Lower leg skin (tissue), 3 donors: Measurements from ENCODE around the gene IFT43.

Experiments used
- CTCF ChIP-seq, 3 donors: fragments of 450-650 bp; IDR thresholded peaks; one replicate each; pipeline ENCODE4 v1.5.1; 2016; ENCODE audit warnings: antibody characterized with exemption in 3 of 3, mild to moderate bottlenecking in 3 of 3, moderate library complexity in 2 of 3
- POLR2A ChIP-seq, 2 donors: fragments of 450-650 bp; IDR thresholded peaks; one replicate each; pipeline ENCODE4 v1.6.1; 2016 to 2017; ENCODE audit warnings: antibody characterized with exemption in 2 of 2, mild to moderate bottlenecking in 1 of 2, moderate library complexity in 1 of 2

- TF ChIP-seq CTCF (IDR thresholded peaks at IDR 0.05) = no peak
- no peak for TF ChIP-seq POLR2A (IDR thresholded peaks at IDR 0.05)
These were observed 112.5 kb downstream of the IFT43 start for GRCh38 chr14:76098047-76098446.
